HTR-8/SVneo (cell line): ENCODE data around the gene NDUFA5.

Experiments
- DNase-seq: peaks from one replicate; pipeline ENCODE4 v3.0.0; 2011; ENCODE audit warnings: low spot score, mixed read lengths; ENCODE audit not compliant: insufficient read length
- FAIRE-seq: peaks from 2 replicates; lab custom pipeline; 2011; peaks lifted over from hg19 to GRCh38; lab: Jason Lieb, UNC

NDUFA5 gene

GRCh38 chr7:123557398-123558288 is at the start of gene NDUFA5:
NDUFA5 (minus strand) TSS chr7:123557818; CDS start chr7:123557795, 23 bp downstream.
- DNase-seq (peak; percentile 75), FAIRE-seq (peak; percentile 44)

GRCh38 chr7:123604739-123605138 is 47.1 kb upstream of the NDUFA5 start:
- FAIRE-seq (no peak), DNase-seq (no peak)

- FAIRE-seq (no peak), DNase-seq (no peak)
Measured at GRCh38 chr7:123602648-123603047, 45.0 kb upstream of the NDUFA5 start.

GRCh38 chr7:123601530-123601929 is 43.9 kb upstream of the NDUFA5 start, which contains the start of gene ASB15:
ASB15 (plus strand) TSS chr7:123601821; CDS start chr7:123614503, 12,682 bp downstream.
- FAIRE-seq (no peak), DNase-seq (no peak)

- DNase-seq (no peak), FAIRE-seq (no peak)
Measured at GRCh38 chr7:123600876-123601275, 43.3 kb upstream of the NDUFA5 start.

- FAIRE-seq = no peak
- no peak for DNase-seq
Measured at GRCh38 chr7:123599766-123600165, 42.1 kb upstream of the NDUFA5 start.

- DNase-seq (no peak), FAIRE-seq (no peak)
Measured at GRCh38 chr7:123598657-123599056, 41.0 kb upstream of the NDUFA5 start.

GRCh38 chr7:123594813-123595241 is 37.2 kb upstream of the NDUFA5 start:
- no peak for FAIRE-seq
- DNase-seq = no peak

- no peak for FAIRE-seq
Measured at GRCh38 chr7:123588376-123588775, 30.8 kb upstream of the NDUFA5 start.

GRCh38 chr7:123583821-123584220 is 26.2 kb upstream of the NDUFA5 start:
- DNase-seq = no peak
- no peak for FAIRE-seq

More at GRCh38 chr7:123588376-123588775, 30.8 kb upstream of the NDUFA5 start:
- no peak for DNase-seq

GRCh38 chr7:123581162-123581459 is 23.5 kb upstream of the NDUFA5 start:
- DNase-seq = no peak
- no peak for FAIRE-seq

GRCh38 chr7:123580406-123581161 is 23.0 kb upstream of the NDUFA5 start:
- FAIRE-seq = no peak
- DNase-seq = peak; percentile 8

GRCh38 chr7:123579416-123579815 is 21.8 kb upstream of the NDUFA5 start:
- FAIRE-seq = no peak
- DNase-seq = no peak

GRCh38 chr7:123573896-123574467 is 16.4 kb upstream of the NDUFA5 start:
- DNase-seq (no peak), FAIRE-seq (no peak)

- DNase-seq = no peak
- no peak for FAIRE-seq
Measured at GRCh38 chr7:123573341-123573740, 15.7 kb upstream of the NDUFA5 start.

GRCh38 chr7:123571684-123572083 is 14.1 kb upstream of the NDUFA5 start:
- DNase-seq (no peak), FAIRE-seq (no peak)

GRCh38 chr7:123571187-123571586 is 13.6 kb upstream of the NDUFA5 start:
- FAIRE-seq (no peak), DNase-seq (no peak)

GRCh38 chr7:123570390-123571182 is 13.0 kb upstream of the NDUFA5 start:
- no peak for DNase-seq
- FAIRE-seq = no peak

GRCh38 chr7:123569352-123570010 is 11.9 kb upstream of the NDUFA5 start:
- DNase-seq = no peak
- FAIRE-seq = no peak

GRCh38 chr7:123562121-123562520 is 4.5 kb upstream of the NDUFA5 start:
- DNase-seq = no peak
- FAIRE-seq = no peak
